ENCODE measurements around the gene POLE.

Gene POLE

GRCh38 chr12:132574271-132574996 is 112.7 kb downstream of the POLE start:
- DNase-seq, result no peak

Data from NCI-H69 (cell line).